Measurements from ENCODE around the gene TMEM44. TPM values are rescaled to one million over a fixed set of nuclear protein-coding genes. Genes with fewer than 3 reads are reported as not detected.

Gene TMEM44
- total RNA-seq, 3 donors from 2014 or later (not counting 1 experiment from before 2014, with no cell fraction given): 2.1 to 3.0 (median 2.8) TPM

- no peak for ATAC-seq
Observed at GRCh38 chr3:194571491-194572142, 61.6 kb downstream of the TMEM44 start.

GRCh38 chr3:194570898-194571297 lies 62.3 kb downstream of the TMEM44 start:
- ATAC-seq (no peak), DNase-seq (no peak)
- no peaks in the 10 kb centered on the region for H3K36me3 ChIP-seq (ENCODE audit: control insufficient read depth, insufficient read depth, low read length)
- H3K4me1 Mint-ChIP-seq: no peaks in the 10 kb centered on the region
- TF ChIP-seq CTCF (IDR thresholded peaks at IDR 0.05): no peak
- 90% methylated on average over 6 of the region's 8 CpGs for WGBS (ENCODE audit: insufficient coverage)
- peaks cover 25 to 46% of the 10 kb centered on the region in 2 donors for H3K27me3 Mint-ChIP-seq (ENCODE audit: low read depth in 2 of 2)
- H3K27ac ChIP-seq (ENCODE audit: low read length): no peak overlapping the region
- no peaks in the 10 kb centered on the region for H3K36me3 Mint-ChIP-seq
- no peaks in the 10 kb centered on the region for H3K9me3 ChIP-seq (ENCODE audit: control insufficient read depth, insufficient read depth, low read length)
- H3K9me3 Mint-ChIP-seq: no peaks in the 10 kb centered on the region
- H3K4me1 ChIP-seq (ENCODE audit: control insufficient read depth, insufficient read depth, low read length): no peaks in the 10 kb centered on the region
- H3K4me3 ChIP-seq (ENCODE audit: low read length): no peak overlapping the region
- H3K4me3 Mint-ChIP-seq: no peak overlapping the region
- intact Hi-C loops (cut with micrococcal nuclease): loop anchor here (10.0 kb wide), 1 partner anchor 236 kb away; no protein-coding TSS in a partner anchor
- H3K27ac Mint-ChIP-seq: no peak overlapping the region
- H3K27me3 ChIP-seq (ENCODE audit: control insufficient read depth, insufficient read depth, low read length): no peaks in the 10 kb centered on the region

More at GRCh38 chr3:194571491-194572142, 61.6 kb downstream of the TMEM44 start:
- Histone ChIP-seq H3K27ac (ENCODE audit: low read length) (no peak overlapping the region), H3K4me1 (ENCODE audit: control insufficient read depth, insufficient read depth, low read length) (no peaks in the 10 kb centered on the region), H3K36me3 (ENCODE audit: control insufficient read depth, insufficient read depth, low read length) (no peaks in the 10 kb centered on the region), H3K9me3 (ENCODE audit: control insufficient read depth, insufficient read depth, low read length) (no peaks in the 10 kb centered on the region), H3K4me3 (ENCODE audit: low read length) (no peak overlapping the region), H3K27me3 (ENCODE audit: control insufficient read depth, insufficient read depth, low read length) (no peaks in the 10 kb centered on the region)
- no peak overlapping the region for H3K4me3 Mint-ChIP-seq
- H3K27ac Mint-ChIP-seq: no peak overlapping the region
- peaks cover 28 to 51% of the 10 kb centered on the region in 2 donors for H3K27me3 Mint-ChIP-seq (ENCODE audit: low read depth in 2 of 2)
- no peaks in the 10 kb centered on the region for H3K36me3 Mint-ChIP-seq
- no peak for DNase-seq
- TF ChIP-seq CTCF (IDR thresholded peaks at IDR 0.05): no peak
- no peaks in the 10 kb centered on the region for H3K4me1 Mint-ChIP-seq
- intact Hi-C loops (cut with micrococcal nuclease): loop anchor here (10.0 kb wide), 1 partner anchor 237 kb away; no protein-coding TSS in a partner anchor
- H3K9me3 Mint-ChIP-seq: no peaks in the 10 kb centered on the region
- 87% methylated on average over 15 of the region's 16 CpGs for WGBS (ENCODE audit: insufficient coverage)

DNA sequence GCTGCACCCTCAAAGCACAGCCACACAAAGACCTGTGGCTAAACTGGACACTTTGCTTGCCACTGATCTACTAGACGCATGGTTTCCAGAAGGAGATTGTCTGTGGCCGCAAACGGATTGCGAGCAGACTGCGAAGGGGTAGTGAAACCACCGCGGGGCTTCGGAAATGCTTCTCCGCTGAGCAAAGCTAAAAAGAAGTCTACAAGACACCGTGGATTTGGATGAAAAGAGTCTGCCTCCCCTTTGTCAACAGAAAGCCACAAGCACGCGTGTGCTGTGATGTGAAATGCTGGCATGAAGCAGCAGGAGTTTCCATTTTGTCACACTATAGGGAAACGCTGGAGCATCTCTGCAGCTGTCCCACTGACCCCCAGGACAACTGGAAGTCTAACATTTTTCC lies 63.0 kb downstream of the TMEM44 start:
- Mint-ChIP-seq H3K4me3 (no peak overlapping the region), H3K4me1 (no peaks in the 10 kb centered on the region), H3K36me3 (no peaks in the 10 kb centered on the region), H3K9me3 (no peaks in the 10 kb centered on the region), H3K27ac (no peak overlapping the region), H3K27me3 (ENCODE audit: low read depth in 2 of 2) (peaks cover 25 to 43% of the 10 kb centered on the region in 2 donors)
- H3K4me3 ChIP-seq (ENCODE audit: low read length): no peak overlapping the region
- H3K27me3 ChIP-seq (ENCODE audit: control insufficient read depth, insufficient read depth, low read length): no peaks in the 10 kb centered on the region
- H3K9me3 ChIP-seq (ENCODE audit: control insufficient read depth, insufficient read depth, low read length): no peaks in the 10 kb centered on the region
- H3K4me1 ChIP-seq (ENCODE audit: control insufficient read depth, insufficient read depth, low read length): no peaks in the 10 kb centered on the region
- TF ChIP-seq CTCF (IDR thresholded peaks at IDR 0.05): no peak
- 90% methylated on average over 13 of the region's 13 CpGs for WGBS (ENCODE audit: insufficient coverage)
- no peak overlapping the region for H3K27ac ChIP-seq (ENCODE audit: low read length)
- no peaks in the 10 kb centered on the region for H3K36me3 ChIP-seq (ENCODE audit: control insufficient read depth, insufficient read depth, low read length)
- no peak for ATAC-seq
- intact Hi-C loops (cut with micrococcal nuclease): loop anchor here (10.0 kb wide), 1 partner anchor 235 kb away; no protein-coding TSS in a partner anchor
- no peak for DNase-seq

GRCh38 chr3:194569252-194569651 lies 64.0 kb downstream of the TMEM44 start:
- no peak for DNase-seq

More at GRCh38 chr3:194569252-194569651, 64.0 kb downstream of the TMEM44 start:
- H3K27me3 Mint-ChIP-seq (ENCODE audit: low read depth in 2 of 2): peaks cover 25 to 39% of the 10 kb centered on the region in 2 donors
- no peaks in the 10 kb centered on the region for H3K4me1 Mint-ChIP-seq
- no peak overlapping the region for H3K4me3 ChIP-seq (ENCODE audit: low read length)
- H3K36me3 Mint-ChIP-seq: no peaks in the 10 kb centered on the region
- WGBS (ENCODE audit: insufficient coverage): 79% methylated on average over 11 of the region's 12 CpGs
- no peak overlapping the region for H3K4me3 Mint-ChIP-seq
- H3K27me3 ChIP-seq (ENCODE audit: control insufficient read depth, insufficient read depth, low read length): no peaks in the 10 kb centered on the region
- no peaks in the 10 kb centered on the region for H3K36me3 ChIP-seq (ENCODE audit: control insufficient read depth, insufficient read depth, low read length)
- H3K9me3 ChIP-seq (ENCODE audit: control insufficient read depth, insufficient read depth, low read length): no peaks in the 10 kb centered on the region
- ATAC-seq: no peak
- H3K27ac Mint-ChIP-seq: no peak overlapping the region
- no peak overlapping the region for H3K27ac ChIP-seq (ENCODE audit: low read length)
- no peaks in the 10 kb centered on the region for H3K4me1 ChIP-seq (ENCODE audit: control insufficient read depth, insufficient read depth, low read length)
- intact Hi-C loops (cut with micrococcal nuclease): no loop called here
- H3K9me3 Mint-ChIP-seq: no peaks in the 10 kb centered on the region
- TF ChIP-seq CTCF (IDR thresholded peaks at IDR 0.05): no peak
